HEK293T (cell line): ENCODE measurements around the gene KRTAP12-4.
"Not testable (repeated sequence)": the region's sequence is repeated elsewhere in the genome, so short reads cannot be mapped to it uniquely, and the experiment has no call there.

Experiments used
- CTCF ChIA-PET: fragments of 350-600 bp; formaldehyde crosslinking; extraction: SDS; loops from one replicate; lab custom pipeline; 2021; ENCODE audit warnings: antibody characterized with exemption, inconsistent platforms; lab: Yijun Ruan, JAX
- POLR2A ChIA-PET: fragments of 350-600 bp; formaldehyde crosslinking; extraction: SDS; loops from one replicate; lab custom pipeline; 2020; ENCODE audit warnings: antibody characterized with exemption, inconsistent platforms; lab: Yijun Ruan, JAX
- DNase-seq: peaks from one replicate; pipeline ENCODE4 v3.0.0; 2012; ENCODE audit warnings: mixed read lengths; ENCODE audit errors: extremely low spot score
- ARNT ChIP-seq: fragments of 450-650 bp; IDR thresholded peaks from 2 replicates; pipeline ENCODE4 v1.6.1; 2017; ENCODE audit warnings: mild to moderate bottlenecking
- BHLHE40 ChIP-seq: fragments of 450-650 bp; IDR thresholded peaks from 2 replicates; pipeline ENCODE4 v1.6.1; 2016; ENCODE audit warnings: mild to moderate bottlenecking, moderate library complexity, borderline replicate concordance
- CTBP1 ChIP-seq: fragments of 450-650 bp; IDR thresholded peaks from 2 replicates; pipeline ENCODE4 v1.6.1; 2016; ENCODE audit warnings: borderline replicate concordance
- ELF4 ChIP-seq: fragments of 450-650 bp; IDR thresholded peaks from 2 replicates; pipeline ENCODE4 v1.6.1; 2017; ENCODE audit warnings: antibody characterized with exemption
- FOXA1 ChIP-seq: fragments of 450-650 bp; IDR thresholded peaks from 2 replicates; pipeline ENCODE4 v1.6.1; 2016; ENCODE audit warnings: mild to moderate bottlenecking
- FOXK2 ChIP-seq: fragments of 450-650 bp; IDR thresholded peaks from 2 replicates; pipeline ENCODE4 v1.6.1; 2016; ENCODE audit warnings: mild to moderate bottlenecking
- FOXM1 ChIP-seq: fragments of 450-650 bp; IDR thresholded peaks from 2 replicates; pipeline ENCODE4 v1.6.1; 2017; ENCODE audit warnings: mild to moderate bottlenecking, borderline replicate concordance
- HDGF ChIP-seq: fragments of 450-650 bp; IDR thresholded peaks from 2 replicates; pipeline ENCODE4 v1.6.1; 2017; ENCODE audit warnings: antibody characterized with exemption, borderline replicate concordance
- L3MBTL2 ChIP-seq: fragments of 450-650 bp; conservative IDR thresholded peaks from 2 replicates; pipeline ENCODE4 v1.6.1; 2016; ENCODE audit warnings: mild to moderate bottlenecking
- LEF1 ChIP-seq: fragments of 450-650 bp; IDR thresholded peaks from 2 replicates; pipeline ENCODE4 v1.6.1; 2017; ENCODE audit warnings: mild to moderate bottlenecking, borderline replicate concordance
- NFRKB ChIP-seq: fragments of 450-650 bp; IDR thresholded peaks from 2 replicates; pipeline ENCODE4 v1.6.1; 2016; ENCODE audit warnings: mild to moderate bottlenecking, moderate library complexity
- PKNOX1 ChIP-seq: fragments of 450-650 bp; IDR thresholded peaks from 2 replicates; pipeline ENCODE4 v1.6.1; 2016
- SP1 ChIP-seq: fragments of 450-650 bp; IDR thresholded peaks from 2 replicates; pipeline ENCODE4 v1.6.1; 2017
- SUZ12 ChIP-seq: fragments of 450-650 bp; IDR thresholded peaks from 2 replicates; pipeline ENCODE4 v1.6.1; 2016; ENCODE audit warnings: mild to moderate bottlenecking
- TARDBP ChIP-seq: fragments of 450-650 bp; IDR thresholded peaks from 2 replicates; pipeline ENCODE4 v1.6.1; 2016
- ZNF384 ChIP-seq: fragments of 450-650 bp; IDR thresholded peaks from 2 replicates; pipeline ENCODE4 v1.6.1; 2016

KRTAP12-4 gene

GRCh38 chr21:44671911-44672310, 17.5 kb upstream of the KRTAP12-4 start:
- ChIA-PET CTCF (no interaction called here), POLR2A (no interaction called here)
- DNase-seq: no peak
- TF ChIP-seq SUZ12 (no peak), BHLHE40 (no peak), NFRKB (no peak), SP1 (no peak), FOXK2 (no peak), ARNT (no peak), FOXA1 (no peak), FOXM1 (no peak), ELF4 (no peak), ZNF384 (no peak), LEF1 (no peak), HDGF (no peak), TARDBP (no peak), PKNOX1 (no peak), CTBP1 (no peak), L3MBTL2 (no peak)

DNA sequence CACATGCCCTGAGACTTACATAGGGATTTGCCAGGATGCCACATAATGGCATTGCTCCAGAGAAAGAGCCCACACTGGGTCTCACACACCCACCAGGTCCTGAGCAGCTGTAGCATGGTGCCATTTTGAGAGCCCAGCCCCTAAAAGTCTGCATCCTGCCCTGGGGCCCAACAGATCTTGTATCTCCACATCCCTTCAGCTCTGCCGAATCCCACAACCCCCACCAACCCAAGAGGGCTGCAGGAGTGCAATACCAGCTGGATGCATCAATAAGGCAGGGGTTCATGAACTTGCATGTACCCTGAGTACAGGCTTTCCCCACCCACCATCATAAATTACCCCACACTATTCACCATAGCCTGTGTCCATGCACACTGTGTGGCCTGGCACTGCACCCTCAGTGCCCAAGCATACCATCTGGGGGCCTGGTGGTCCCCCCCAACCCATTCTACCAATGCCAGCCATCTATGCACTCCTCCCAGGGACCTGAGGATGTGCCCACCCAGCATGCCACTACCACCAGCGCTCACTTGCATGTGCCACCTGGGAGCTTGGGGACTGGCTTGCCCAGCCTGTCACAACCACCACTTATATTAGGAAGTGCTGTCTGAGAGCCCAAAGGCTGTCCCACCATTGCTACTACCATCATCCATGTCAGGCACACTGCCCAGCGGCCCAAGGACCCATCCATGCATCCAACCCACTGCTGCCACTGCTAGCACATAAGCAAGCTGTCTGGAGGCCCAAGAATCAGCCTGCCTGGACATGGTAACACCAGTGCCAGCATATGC, 16.4 kb upstream of the KRTAP12-4 start:
- TF ChIP-seq ELF4 (no peak), CTBP1 (no peak)
- ChIA-PET CTCF (no interaction called here), POLR2A (no interaction called here)
- DNase-seq: no peak

GRCh38 chr21:44667612-44668011, 13.2 kb upstream of the KRTAP12-4 start:
- CTCF ChIA-PET: no interaction called here
- DNase-seq: no peak
- POLR2A ChIA-PET: no interaction called here
- no peak for TF ChIP-seq FOXK2

- ChIA-PET POLR2A (no interaction called here), CTCF (no interaction called here)
- DNase-seq: no peak
Measured at GRCh38 chr21:44666401-44667320, 12.2 kb upstream of the KRTAP12-4 start, which contains the start of gene KRTAP12-2. Gene KRTAP12-2, minus strand, starts transcription at chr21:44666927. Its CDS starts 41 bp downstream, at chr21:44666886.

DNA sequence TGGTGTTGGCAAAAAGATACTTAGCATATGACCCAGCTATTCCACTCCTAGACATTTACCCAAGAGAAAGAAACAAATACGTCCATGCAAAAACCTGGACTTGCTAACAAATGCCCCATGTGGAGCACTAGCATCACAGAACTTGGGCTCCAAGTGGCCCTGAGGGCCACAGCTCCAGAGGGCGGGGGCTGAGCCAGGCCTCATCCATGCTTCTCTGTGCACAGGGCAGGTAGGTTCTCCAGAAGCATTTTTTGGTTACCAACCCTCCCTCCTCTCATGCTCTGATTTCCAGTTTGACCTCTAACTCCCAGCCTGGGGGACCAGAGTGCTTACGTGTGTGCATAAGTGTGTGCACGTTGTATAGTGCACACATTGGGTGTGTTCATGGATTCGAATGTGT, 10.2 kb upstream of the KRTAP12-4 start:
- ChIA-PET CTCF (no interaction called here), POLR2A (no interaction called here)
- TF ChIP-seq FOXK2 (no peak), SUZ12 (no peak), NFRKB (no peak), L3MBTL2 (no peak), FOXA1 (no peak), SP1 (no peak), CTBP1 (no peak), ARNT (no peak), BHLHE40 (no peak), FOXM1 (no peak), ZNF384 (no peak), PKNOX1 (no peak), HDGF (no peak), LEF1 (no peak), TARDBP (no peak), ELF4 (no peak)

More at GRCh38 chr21:44666401-44667320, 12.2 kb upstream of the KRTAP12-4 start, which contains the start of gene KRTAP12-2:
- TF ChIP-seq TARDBP (no peak), ARNT (no peak), NFRKB (no peak), L3MBTL2 (no peak), CTBP1 (no peak), ELF4 (no peak), PKNOX1 (no peak), HDGF (no peak), BHLHE40 (no peak), LEF1 (no peak), FOXA1 (no peak), SP1 (no peak), SUZ12 (no peak), ZNF384 (no peak), FOXM1 (no peak), FOXK2 (no peak)

GRCh38 chr21:44661567-44661966, 7.1 kb upstream of the KRTAP12-4 start:
- POLR2A ChIA-PET, DNase-seq, CTCF ChIA-PET: not testable (repeated sequence)

More for the DNA sequence above, 10.2 kb upstream of the KRTAP12-4 start:
- no peak for DNase-seq
